ENCODE measurements around the gene IQUB. TPM values are rescaled to one million over a fixed set of nuclear protein-coding genes. Genes with fewer than 3 reads are reported as not detected.

Gene IQUB
- total and polyA plus RNA-seq, 2 donors (not counting 3 experiments of a cell fraction or from before 2014, with no cell fraction given) = 0.01 TPM; not detected in 1

DNA sequence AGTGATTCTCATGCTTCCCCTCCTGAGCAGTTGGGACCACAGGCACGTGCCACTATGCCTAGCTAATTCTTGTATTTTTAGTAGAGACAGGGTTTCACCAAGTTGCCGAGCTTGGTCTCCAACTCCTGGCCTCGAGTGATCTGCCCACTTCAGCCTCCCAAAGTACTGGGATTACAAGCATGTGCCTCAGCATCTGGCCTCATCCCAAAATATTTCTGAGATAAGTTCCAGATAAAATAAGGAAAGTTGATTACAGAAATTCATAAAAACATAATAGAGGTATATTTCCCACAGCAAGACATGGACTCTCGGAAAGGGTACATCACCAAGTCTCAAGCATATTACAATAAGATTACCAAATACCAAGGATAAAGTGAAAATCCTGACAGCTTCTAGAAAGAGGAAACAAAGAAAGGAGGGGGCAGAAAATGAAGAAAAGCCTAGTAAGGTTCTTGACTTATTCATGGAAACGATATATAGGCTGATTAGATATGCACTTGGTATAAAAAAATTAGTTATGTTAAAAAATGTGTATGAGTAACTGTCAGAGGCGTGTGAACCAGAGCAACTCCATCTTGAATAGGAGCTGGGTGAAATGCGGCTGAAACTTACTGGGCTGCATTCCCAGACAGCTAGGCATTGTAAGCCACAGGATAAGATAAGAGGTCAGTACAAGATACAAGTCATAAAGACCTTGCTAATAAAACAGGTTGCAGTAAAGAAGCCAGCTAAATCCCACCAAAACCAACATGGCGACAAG is 35.0 kb downstream of the IQUB start:
- H2AFZ ChIP-seq (ENCODE audit: low read depth, low read length) = no peak overlapping the region
- intact Hi-C loops (cut with micrococcal nuclease) = no loop called here
- no peak overlapping the region for H3K4me3 ChIP-seq (replicated peaks in 1 of 3; ENCODE audit: insufficient read depth in 1 of 3, low read depth in 1 of 3, low read length in 3 of 3)
- FAIRE-seq (no peak), DNase-seq (ENCODE audit: low read depth, low spot score) (no peak)
- no peak overlapping the region for H3K4me2 ChIP-seq (ENCODE audit: insufficient read depth, low read length)
- H3K36me3 ChIP-seq (ENCODE audit: control insufficient read depth in 2 of 2, extremely low read depth in 1 of 2, insufficient read depth in 2 of 2, low read length in 2 of 2) = no peaks in the 10 kb centered on the region
- dilution Hi-C loops (cut with MboI; ENCODE audit: extremely low pct_ligation_motif_present, low sequenced_read_pairs) = no loop called here
- H4K20me1 ChIP-seq (replicated peaks; ENCODE audit: control insufficient read depth, extremely low read depth, insufficient read depth, low read length) = no peaks in the 10 kb centered on the region
- no peaks in the 10 kb centered on the region for H3K79me2 ChIP-seq (ENCODE audit: control insufficient read depth, insufficient read depth, low read length)
- no peak for TF ChIP-seq MYC (IDR thresholded peaks at IDR 0.05; ENCODE audit: low read depth, low read length)
- TF ChIP-seq JUN (IDR thresholded peaks at IDR 0.05; ENCODE audit: borderline replicate concordance, insufficient read depth, insufficient read length, low read depth) = no peak
- TF ChIP-seq EZH2 (IDR thresholded peaks at IDR 0.05; ENCODE audit: borderline replicate concordance, low read depth, low read length, severe bottlenecking) = no peak
- no peak overlapping the region for H3K9ac ChIP-seq (replicated peaks; ENCODE audit: extremely low read depth, insufficient read depth, low read length)
- BruUV-seq (replicated peaks) = no TSS peak
- H3K9me1 ChIP-seq (replicated peaks; ENCODE audit: control insufficient read depth, extremely low read depth, insufficient read depth, low read length) = no peaks in the 10 kb centered on the region
- H3K9me3 ChIP-seq (replicated peaks; ENCODE audit: control insufficient read depth, insufficient read depth, low read length) = no peaks in the 10 kb centered on the region
- no peak overlapping the region for H3K27ac ChIP-seq (ENCODE audit: insufficient read depth, low read depth, low read length)
- H3K4me1 ChIP-seq (ENCODE audit: control insufficient read depth, extremely low read depth, insufficient read depth, low read length) = no peaks in the 10 kb centered on the region
- ChIA-PET CTCF (interaction anchor here (0.8 kb wide), 1 partner anchor 21 kb away, joined by 3 read pairs; no protein-coding TSS in a partner anchor), POLR2A (no interaction called here)
- peaks cover 3 to 4% of the 10 kb centered on the region in 2 experiments for H3K27me3 ChIP-seq (ENCODE audit: control insufficient read depth in 2 of 2, insufficient read depth in 2 of 2, low read length in 2 of 2)

DNA sequence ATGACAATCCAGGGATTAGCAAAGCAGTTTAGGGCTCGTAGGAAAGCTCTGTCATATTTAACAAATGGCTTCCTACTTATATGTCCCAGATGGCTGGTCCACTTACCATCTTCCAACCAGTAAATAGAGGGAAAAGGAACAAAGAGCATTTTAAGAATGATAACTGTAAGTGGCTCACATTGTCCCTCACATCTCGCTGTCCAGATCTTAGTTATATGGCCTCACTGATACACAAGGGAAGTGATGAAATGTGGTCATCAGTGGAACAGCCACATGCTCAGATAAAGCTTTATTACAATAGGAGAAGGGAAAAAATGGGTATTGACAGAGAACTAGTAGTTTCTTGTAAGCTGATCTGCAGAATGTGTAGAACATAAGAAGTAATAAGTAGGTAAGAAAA is 35.8 kb downstream of the IQUB start:
- Histone ChIP-seq H3K79me2 (ENCODE audit: control insufficient read depth, insufficient read depth, low read length) (no peaks in the 10 kb centered on the region), H3K36me3 (ENCODE audit: control insufficient read depth in 2 of 2, extremely low read depth in 1 of 2, insufficient read depth in 2 of 2, low read length in 2 of 2) (no peaks in the 10 kb centered on the region), H2AFZ (ENCODE audit: low read depth, low read length) (no peak overlapping the region), H4K20me1 (replicated peaks; ENCODE audit: control insufficient read depth, extremely low read depth, insufficient read depth, low read length) (no peaks in the 10 kb centered on the region), H3K4me1 (ENCODE audit: control insufficient read depth, extremely low read depth, insufficient read depth, low read length) (no peaks in the 10 kb centered on the region), H3K27me3 (ENCODE audit: control insufficient read depth in 2 of 2, insufficient read depth in 2 of 2, low read length in 2 of 2) (peaks cover 3 to 4% of the 10 kb centered on the region in 2 experiments), H3K9me3 (replicated peaks; ENCODE audit: control insufficient read depth, insufficient read depth, low read length) (no peaks in the 10 kb centered on the region), H3K27ac (ENCODE audit: insufficient read depth, low read depth, low read length) (no peak overlapping the region), H3K9me1 (replicated peaks; ENCODE audit: control insufficient read depth, extremely low read depth, insufficient read depth, low read length) (no peaks in the 10 kb centered on the region), H3K9ac (replicated peaks; ENCODE audit: extremely low read depth, insufficient read depth, low read length) (no peak overlapping the region), H3K4me2 (ENCODE audit: insufficient read depth, low read length) (no peak overlapping the region), H3K4me3 (replicated peaks in 1 of 3; ENCODE audit: insufficient read depth in 1 of 3, low read depth in 1 of 3, low read length in 3 of 3) (no peak overlapping the region)
- DNase-seq (ENCODE audit: low read depth, low spot score) (no peak), FAIRE-seq (no peak)
- CTCF ChIA-PET = interaction anchor here (0.8 to 1.1 kb wide), 2 partner anchors 10 to 22 kb away, joined by 3 read pairs; no protein-coding TSS in a partner anchor
- TF ChIP-seq JUN (IDR thresholded peaks at IDR 0.05; ENCODE audit: borderline replicate concordance, insufficient read depth, insufficient read length, low read depth) (no peak), FOS (IDR thresholded peaks at IDR 0.05; ENCODE audit: borderline replicate concordance, insufficient read depth, low read length) (no peak), POLR2A (IDR thresholded peaks at IDR 0.05; ENCODE audit: low read depth, low read length) (no peak), POLR2AphosphoS5 (IDR thresholded peaks at IDR 0.05; ENCODE audit: insufficient read depth, low read depth, low read length) (no peak), GATA2 (IDR thresholded peaks at IDR 0.05; ENCODE audit: insufficient read depth, insufficient read length, low read depth, low read length) (no peak), MYC (IDR thresholded peaks at IDR 0.05; ENCODE audit: low read depth, low read length) (no peak)
- TF ChIP-seq, protein P1, sequence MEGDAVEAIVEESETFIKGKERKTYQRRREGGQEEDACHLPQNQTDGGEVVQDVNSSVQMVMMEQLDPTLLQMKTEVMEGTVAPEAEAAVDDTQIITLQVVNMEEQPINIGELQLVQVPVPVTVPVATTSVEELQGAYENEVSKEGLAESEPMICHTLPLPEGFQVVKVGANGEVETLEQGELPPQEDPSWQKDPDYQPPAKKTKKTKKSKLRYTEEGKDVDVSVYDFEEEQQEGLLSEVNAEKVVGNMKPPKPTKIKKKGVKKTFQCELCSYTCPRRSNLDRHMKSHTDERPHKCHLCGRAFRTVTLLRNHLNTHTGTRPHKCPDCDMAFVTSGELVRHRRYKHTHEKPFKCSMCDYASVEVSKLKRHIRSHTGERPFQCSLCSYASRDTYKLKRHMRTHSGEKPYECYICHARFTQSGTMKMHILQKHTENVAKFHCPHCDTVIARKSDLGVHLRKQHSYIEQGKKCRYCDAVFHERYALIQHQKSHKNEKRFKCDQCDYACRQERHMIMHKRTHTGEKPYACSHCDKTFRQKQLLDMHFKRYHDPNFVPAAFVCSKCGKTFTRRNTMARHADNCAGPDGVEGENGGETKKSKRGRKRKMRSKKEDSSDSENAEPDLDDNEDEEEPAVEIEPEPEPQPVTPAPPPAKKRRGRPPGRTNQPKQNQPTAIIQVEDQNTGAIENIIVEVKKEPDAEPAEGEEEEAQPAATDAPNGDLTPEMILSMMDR (IDR thresholded peaks at IDR 0.05; ENCODE audit: extremely low read depth in 1 of 2, insufficient read depth in 1 of 2, low read depth in 1 of 2, low read length in 2 of 2) = no peak
- TF ChIP-seq, protein P2, sequence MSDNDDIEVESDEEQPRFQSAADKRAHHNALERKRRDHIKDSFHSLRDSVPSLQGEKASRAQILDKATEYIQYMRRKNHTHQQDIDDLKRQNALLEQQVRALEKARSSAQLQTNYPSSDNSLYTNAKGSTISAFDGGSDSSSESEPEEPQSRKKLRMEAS (IDR thresholded peaks at IDR 0.05; ENCODE audit: insufficient read depth, insufficient read length) = no peak
- intact Hi-C loops (cut with micrococcal nuclease) = no loop called here
- no TSS peak for BruUV-seq (replicated peaks)
- POLR2A ChIA-PET = interaction anchor here (0.7 kb wide), 1 partner anchor 36 kb away, joined by 5 read pairs; no protein-coding TSS in a partner anchor
- dilution Hi-C loops (cut with MboI; ENCODE audit: extremely low pct_ligation_motif_present, low sequenced_read_pairs) = no loop called here

Data from endothelial cell of umbilical vein (primary cell).